ENCODE measurements around the gene PWWP2A.
"Not testable (repeated sequence)": the region's sequence is repeated elsewhere in the genome, so short reads cannot be mapped to it uniquely, and the experiment has no call there.

PWWP2A gene, protein sequence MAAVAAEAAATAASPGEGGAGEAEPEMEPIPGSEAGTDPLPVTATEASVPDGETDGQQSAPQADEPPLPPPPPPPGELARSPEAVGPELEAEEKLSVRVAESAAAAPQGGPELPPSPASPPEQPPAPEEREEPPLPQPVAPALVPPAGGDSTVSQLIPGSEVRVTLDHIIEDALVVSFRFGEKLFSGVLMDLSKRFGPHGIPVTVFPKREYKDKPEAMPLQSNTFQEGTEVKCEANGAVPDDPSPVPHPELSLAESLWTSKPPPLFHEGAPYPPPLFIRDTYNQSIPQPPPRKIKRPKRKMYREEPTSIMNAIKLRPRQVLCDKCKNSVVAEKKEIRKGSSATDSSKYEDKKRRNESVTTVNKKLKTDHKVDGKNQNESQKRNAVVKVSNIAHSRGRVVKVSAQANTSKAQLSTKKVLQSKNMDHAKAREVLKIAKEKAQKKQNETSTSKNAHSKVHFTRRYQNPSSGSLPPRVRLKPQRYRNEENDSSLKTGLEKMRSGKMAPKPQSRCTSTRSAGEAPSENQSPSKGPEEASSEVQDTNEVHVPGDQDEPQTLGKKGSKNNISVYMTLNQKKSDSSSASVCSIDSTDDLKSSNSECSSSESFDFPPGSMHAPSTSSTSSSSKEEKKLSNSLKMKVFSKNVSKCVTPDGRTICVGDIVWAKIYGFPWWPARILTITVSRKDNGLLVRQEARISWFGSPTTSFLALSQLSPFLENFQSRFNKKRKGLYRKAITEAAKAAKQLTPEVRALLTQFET
- 44.8 to 59.0 (median 45.5) reads per million in 3 experiments for total RNA-seq

DNA sequence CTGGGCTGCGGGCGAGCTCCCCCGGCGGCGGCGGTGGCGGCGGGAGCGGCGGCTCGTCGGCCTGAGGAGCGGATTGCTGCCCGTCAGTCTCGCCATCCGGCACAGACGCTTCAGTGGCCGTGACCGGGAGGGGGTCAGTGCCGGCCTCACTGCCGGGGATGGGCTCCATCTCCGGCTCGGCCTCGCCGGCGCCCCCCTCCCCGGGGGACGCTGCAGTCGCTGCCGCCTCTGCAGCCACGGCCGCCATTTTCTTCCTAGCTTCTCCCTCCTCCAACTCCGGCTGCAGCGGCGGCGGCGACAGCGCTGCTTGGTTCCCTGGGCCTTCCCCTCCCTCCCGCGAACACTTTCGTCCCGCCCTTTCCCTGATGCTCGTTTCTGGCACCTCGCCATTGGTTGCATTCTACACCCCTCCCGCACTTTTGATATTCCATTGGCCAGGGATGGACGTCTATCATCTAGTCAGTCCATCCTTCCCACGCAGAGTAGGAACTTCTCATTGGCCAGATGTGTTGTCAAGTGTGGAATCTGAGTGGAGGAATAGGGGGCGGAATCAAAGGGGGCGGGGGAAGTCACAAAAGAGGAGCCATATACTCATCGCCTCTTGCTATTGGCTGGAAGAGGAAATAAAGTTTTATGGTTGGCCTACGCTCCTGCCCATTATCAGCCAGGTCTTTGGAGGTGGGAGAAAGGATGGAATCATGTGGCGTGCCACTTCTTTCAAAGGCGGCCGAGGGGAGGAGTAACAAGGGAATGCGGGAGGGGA lies at the start of gene PWWP2A:
Gene PWWP2A (minus strand): TSS at position 309 of the 763 bp plus-strand sequence. CDS start 62 bp downstream, at position 247.
- DNase-seq: peak; percentile 99

DNA sequence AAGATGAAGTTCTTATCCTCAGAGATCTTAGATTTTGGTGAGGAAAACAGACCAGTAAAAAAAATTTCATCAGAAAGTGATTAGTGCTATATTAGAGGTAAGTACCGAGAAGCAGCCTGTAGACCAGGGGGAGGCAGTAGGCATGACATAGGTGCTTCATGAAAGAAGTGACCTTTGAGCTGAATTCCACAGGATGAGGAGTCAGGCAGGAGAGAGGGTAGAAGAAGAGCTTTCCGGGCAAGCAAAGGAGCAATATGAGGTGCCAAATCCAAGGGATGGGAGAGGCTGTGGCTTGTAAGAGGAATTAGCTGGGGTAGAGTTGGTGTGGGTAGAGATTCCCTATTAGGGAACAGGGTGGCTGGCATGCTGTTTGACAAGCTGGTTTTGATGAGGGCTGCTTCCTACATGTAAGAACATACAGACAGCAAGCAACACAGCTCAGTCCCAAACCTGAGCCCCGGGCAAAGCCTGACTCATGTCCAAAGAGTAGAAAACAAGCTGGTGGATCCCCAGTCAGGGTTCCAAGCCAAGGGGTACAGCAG lies 48.4 kb upstream of the PWWP2A start:
- DNase-seq: no peak

DNA sequence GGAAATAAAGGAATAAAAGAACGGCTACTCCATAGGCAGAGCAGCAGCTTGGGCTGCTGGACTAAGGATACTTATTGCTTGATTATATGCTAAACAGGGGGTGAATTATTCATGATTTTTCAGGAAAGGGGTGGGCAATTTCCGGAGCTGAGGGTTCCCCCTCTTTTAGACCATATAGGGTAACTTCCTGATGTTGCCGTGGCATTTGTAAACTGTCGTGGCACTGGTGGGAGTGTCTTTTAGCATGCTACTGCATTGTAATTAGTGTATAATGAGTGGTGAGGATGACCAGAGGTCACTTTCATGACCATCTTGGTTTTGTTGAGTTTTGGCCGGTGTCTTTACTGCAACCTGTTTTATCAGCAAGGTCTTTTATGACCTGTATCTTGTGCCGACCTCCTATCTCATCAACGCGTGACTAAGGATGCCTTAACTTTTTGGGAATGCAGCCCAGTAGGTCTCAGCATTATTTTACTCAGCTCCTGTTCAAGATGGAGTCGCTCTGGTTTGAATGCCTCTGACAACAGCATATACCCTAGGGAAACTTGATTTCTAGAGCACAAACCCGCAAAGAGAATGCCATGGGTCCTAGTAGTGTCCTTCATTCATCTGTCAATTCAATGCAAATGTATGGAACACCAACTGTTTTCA lies 47.8 kb upstream of the PWWP2A start:
- DNase-seq: no peak

DNA sequence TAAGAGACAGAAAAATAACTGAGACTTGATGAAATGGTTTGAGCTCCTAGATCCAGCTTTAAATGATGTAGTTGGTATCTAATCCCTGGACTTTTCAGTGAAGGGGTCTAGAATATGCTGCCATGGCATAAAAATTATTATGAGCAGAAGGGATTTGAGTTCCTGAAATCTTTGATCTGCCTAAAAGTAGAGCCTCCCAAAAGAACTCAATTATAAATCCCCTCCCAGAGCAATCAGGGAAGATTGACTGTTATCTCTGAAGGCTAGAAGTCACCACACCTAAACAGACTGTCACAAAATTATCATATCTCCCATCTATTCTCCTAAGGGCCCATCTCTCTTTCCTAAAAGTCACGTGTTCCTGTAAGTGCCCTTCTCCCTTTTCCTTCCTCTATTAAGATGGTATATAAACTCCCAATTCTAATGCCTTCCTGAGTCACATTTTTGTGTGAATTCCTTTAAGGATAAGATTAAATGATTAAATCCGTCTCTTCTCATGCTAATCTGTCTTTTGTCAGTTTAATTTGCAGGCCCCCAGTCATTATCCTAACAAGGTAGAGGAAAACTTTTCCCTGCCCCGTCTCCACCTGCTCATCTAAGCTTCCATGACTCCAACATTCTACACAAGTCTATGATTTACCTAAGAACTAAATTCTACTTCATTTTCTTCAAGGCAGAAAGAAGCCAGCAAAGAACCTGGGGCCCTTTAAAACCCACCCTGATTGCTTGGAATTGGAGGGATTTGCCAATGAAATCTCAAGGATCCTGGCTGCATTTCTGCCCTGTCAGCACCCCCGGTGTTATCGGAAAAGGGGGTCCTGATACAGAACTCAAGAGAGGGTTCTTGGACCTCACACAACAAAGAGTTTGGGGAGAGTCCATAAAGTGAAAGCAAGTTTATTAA lies 47.1 kb upstream of the PWWP2A start:
- no peak for DNase-seq

DNA sequence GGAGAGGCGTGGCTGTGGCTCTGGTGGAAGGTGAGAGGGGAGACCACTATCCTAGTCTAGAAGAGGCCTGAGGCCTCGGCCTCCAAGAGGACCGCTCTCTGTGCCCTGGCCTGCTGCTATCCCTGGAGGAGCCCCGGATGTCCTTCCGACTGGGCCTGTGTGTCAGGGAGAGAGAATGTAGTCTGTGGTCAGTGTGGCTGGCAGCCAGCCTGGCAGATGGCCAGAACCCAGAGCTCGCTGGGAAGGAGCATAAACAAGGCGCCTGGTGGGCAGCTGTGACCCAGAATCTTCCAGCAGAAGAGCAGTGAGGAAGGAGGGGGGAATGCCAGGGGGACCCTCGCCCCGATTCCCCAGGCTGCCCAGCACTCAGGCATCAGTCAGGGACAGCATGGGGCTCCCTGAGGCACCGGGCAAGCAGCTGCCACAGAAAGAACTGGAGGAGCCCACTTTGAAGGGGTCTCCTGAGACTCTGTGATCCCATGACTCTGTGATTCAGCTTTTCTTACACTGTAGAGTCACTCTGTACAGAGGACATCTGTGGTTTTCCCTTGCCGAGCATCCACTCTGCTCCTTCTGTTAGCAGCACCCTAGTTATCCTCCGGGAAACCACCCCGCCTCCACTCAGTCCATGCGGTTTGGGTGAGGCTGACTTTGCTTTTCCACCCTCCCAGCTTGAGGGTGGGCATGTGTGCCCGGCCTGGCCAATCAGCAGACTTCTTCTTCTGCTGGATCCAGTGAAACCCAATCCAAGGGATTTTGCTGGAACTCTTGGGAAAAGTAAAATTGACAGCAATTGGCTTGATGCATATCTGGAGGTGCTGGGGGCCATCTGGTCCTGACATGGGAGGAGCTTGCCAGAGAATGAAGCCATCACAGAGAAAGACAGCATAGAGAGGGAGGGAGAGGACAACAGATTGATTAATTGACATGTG lies 46.2 kb upstream of the PWWP2A start:
- DNase-seq: no peak

DNA sequence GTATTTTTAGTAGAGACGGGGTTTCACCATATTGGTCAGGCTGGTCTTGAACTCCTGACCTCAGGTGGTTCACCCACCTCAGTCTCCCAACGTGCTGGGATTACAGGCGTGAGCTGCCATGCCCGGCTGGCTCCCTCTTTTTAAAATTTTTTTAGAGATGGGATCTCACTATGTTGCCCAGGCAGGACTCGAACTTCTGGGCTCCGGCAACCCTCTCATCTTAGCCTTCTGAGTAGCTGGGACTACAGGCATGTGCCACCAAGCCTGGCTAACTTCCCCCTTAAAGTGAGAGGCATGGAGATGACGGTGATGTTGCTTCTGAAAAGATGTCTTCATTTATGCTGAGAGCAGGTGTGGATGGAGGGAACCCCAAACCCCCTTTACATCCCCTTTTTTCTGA lies 43.7 kb upstream of the PWWP2A start:
- no peak for DNase-seq

DNA sequence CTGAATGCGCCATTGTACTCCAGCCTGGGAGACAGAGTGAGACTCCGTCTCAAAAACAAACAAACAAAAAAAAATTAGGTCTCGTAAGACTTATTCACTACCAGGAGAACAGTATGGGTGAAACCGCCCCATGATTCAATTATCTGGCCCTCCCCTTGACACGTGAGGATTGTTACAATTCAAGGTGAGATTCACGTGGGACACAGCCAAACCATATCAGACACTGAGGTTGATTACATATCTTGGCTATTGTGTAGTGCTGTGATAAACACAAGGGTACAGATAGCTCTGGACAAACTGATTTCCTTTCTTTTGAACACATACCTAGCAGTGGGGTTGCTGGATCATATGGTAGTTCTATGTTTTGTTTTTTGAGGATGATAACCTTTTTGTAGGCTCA lies 42.4 kb upstream of the PWWP2A start:
- no peak for DNase-seq

DNA sequence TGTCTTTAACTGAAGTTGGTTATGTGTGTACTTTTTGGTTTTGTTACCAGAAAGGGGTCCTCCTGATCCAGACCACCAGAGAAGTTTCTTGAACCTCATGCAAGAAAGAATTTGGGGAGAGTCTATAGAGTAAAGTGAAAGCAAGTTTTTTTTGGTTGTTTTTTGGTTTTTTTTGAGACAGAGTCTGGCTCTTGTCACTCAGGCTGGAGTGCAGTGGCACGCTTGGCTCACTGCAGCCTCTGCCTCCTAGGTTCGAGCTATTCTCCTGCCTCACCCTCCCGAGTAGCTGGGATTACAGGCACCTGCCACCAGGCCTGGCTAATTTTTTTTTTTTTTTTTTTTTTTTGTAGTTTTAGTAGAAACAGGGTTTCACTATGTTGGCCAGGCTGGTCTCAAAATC lies 41.6 kb upstream of the PWWP2A start:
- DNase-seq: not testable (repeated sequence)

DNA sequence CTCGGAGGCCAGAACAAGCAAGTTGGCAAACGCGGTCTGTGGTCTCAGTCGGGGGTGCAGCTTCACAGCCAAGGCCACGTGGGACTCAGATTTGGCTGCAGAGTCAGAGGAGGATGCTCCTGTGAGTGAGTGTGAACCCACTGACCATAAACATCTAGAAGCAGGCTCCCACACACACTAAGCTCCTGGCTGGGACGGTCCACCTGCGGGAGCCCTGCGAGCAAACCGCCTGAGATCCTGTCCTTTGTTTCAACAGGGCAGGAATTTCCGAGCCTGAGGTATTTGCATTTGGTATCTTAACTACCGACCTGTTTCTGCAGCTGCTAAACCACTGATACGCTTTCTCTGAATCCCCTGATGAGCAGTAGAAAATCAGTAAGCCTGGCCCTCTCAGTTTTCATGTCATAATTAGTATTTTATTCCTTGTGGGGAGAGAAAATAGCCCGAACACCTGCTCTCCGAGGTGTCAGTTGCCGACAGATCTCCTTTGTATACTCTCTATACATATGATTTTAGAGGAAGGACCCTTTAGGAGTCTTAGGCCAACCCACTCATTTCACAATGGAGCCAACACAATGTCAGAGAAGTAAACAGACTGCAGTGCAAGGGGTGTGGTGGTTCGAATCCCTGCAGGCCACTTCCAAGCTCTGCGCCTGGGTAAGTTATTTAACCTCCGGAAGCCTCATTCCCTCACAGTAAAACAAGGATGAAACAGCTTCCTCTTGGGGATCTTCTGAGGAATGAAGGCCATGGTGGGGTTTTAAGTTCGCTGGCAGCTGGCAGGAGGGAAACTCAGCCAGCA lies 40.9 kb upstream of the PWWP2A start:
- DNase-seq: no peak

DNA sequence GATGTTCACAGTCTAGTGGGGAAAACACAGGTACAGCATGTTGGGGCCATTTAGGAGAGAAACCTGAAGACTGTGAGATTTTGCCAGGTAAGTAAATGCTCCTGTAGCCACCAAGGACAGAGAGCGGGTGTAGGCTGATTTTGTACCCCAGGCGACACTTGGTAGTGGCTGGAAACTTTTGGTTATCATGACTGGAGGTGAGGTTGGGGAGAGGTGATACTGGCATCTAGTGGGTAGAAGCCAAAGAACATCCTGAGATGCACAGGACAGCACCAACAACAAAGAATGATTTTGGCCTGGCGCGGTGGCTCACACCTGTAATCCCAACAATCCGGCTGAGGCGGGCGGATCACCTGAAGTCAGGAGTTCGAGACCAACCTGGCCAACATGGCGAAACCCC lies 38.8 kb upstream of the PWWP2A start:
- no peak for DNase-seq

DNA sequence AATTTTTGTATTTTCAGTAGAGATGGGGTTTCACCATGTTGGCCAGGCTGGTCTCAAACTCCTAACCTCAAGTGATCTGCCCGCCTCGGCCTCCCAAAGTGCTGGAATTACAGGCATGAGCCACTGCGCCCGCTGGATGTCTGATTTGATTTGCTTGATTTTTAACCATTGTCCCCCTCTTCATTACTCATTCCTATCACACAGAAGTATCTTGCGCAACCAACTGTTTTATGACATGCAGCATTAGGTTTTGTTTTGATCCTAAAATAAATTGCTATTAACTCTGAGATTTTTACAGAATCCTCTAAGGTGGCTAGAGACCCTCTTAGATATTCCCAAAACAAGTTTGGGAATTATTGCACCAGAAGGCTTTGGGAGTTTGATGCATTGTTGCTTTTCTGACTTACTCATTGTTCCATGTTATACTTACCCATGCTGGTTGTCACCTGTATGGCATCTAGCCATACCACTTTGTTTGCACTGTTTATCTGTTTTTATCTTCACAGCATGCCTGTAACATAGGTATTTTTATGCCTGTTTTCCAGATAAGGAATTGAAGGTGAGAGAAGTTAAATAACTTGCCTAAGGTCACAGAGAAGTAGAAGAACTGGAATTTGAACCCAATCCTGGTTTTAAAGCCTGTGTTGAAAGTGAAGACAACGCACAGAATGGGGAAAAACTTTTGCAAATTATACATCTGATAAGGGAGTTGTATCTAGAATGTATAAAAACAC lies 35.9 kb upstream of the PWWP2A start:
- no peak for DNase-seq

DNA sequence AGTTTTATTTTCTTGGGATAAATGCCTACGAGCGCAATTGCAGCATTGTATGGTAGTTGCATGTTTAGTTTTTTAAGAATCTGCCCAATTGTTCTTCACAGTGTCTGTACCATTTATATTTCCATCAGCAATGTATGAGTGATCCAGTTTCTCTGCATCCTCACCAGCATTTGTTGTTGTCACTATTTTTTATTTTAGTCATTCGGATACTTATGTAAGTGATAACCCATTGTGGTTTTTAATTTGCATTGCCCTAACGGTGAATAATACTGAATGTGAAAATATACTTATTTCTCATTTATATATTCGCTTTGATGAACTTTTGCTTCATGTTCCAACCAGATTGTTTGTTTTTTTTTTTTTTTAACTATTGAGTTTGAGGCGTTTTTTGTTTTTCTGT lies 33.7 kb upstream of the PWWP2A start:
- no peak for DNase-seq

DNA sequence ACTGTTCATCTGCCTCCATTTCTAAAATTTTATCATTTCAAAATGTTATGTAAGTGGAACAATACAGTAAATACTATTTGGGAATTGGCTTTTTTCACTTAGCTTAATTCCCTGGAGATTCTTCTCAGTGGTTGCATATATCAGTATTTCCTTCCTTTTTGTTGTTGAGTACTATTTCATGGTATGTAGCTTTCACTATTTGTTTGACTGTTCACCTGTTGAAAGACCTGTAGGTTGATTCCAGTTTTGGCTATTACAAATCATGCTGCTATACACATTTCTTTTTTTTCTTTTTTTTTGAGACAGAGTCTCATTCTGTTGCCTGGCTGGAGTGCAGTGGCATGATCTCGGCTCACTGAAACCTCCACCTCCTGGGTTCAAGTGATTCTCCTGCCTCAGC lies 33.0 kb upstream of the PWWP2A start:
- DNase-seq: no peak

DNA sequence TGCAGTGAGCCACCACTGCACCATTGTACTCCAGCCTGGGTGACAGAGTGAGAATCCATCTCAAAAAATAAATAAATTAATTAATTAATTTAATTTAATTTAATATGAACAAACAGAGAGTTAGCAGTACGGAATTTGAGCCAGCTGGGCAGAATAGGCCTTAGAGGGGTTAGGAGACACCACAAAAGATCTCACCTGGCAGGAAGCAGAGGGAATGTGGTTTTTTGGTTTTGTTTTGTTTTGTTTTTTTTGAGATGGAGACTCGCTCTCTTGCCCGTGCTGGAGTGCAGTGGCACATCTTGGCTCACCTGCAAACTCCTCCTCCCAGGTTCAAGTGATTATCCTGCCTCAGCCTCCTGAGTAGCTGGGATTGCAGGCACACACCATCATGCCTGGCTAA lies 31.8 kb upstream of the PWWP2A start:
- no peak for DNase-seq

DNA sequence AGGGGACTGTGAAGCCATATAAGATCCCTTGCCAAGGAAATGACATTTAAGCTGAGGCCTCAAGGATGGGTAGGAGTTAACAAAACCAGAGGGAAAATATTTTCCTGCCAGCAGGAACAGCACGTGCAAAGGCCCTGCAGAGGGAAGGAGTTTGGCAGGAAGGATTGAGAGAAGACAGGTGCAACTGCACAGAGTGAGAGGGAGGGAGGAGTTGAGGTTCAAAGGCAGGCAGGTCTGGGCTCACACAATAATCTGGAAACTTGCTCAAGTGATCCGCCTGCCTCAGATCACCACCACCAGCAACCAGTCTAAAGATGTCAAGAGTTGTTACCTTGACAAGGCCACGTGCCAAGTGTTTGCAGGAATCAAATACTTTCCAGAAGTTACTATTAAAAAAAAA lies 31.1 kb upstream of the PWWP2A start:
- DNase-seq: no peak

DNA sequence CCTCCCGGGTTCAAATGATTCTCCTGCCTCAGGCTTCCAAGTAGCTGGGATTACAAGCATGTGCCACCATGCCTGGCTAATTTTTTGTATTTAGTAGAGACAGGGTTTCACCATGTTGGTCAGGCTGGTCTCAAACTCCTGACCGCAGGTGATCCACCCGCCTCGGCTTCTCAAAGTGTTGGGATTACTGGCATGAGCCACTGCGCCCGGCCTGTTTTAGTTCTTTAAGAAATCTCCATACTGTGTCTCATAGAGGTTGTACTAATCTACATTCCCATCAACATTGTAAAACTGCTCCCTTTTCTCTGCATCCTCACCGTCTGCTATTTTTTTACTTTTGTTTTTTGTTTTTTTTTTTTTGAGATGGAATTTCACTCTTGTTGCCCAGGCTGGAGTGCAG lies 25.2 kb upstream of the PWWP2A start:
- DNase-seq: not testable (repeated sequence)

DNA sequence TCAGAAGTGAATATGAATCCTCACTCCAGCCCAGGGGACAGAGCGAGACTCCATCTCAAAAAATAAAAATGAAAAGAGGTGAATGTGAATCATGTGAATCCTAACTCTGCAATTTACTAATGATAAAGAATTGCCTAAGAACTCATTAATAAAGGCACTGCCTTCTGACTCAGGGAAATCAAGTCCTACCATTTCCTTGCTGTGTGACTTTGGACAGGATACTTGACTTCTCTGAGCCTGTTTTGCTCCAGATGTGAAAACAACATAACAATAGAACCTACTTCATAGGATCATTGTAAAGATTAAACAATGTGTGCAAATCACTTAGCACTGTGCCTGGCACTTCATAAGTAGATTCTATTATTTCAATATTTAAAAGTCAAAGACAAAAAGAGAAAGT lies 15.1 kb upstream of the PWWP2A start:
- no peak for DNase-seq

DNA sequence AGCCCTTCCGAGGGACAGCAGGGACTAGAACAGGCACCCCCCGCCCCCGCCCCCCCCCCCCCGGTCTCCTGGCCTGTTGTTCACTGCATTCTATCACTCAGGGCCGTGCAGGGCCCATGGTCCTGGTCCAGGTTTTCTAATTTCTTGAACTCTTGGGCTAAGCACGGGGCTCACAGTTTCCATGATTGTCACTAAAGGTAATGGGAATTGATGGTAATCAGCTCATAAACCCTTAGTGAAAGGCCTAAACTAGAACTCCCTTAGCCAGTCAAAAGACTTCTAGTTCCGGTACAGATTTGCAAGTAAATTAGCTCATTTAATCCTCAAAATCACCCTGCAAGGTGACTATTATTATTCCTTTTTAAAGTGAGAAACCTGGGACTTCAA lies 14.7 kb upstream of the PWWP2A start:
- no peak for DNase-seq

Data from central memory CD4-positive, alpha-beta T cell (primary cell).